HG03135 (cell line): Measurements from ENCODE around the gene MRM3.
"Not testable (repeated sequence)": the region's sequence is repeated elsewhere in the genome, so short reads cannot be mapped to it uniquely, and the experiment has no call there.

Experiments used
- ATAC-seq: cut with Tn5 transposase; IDR thresholded peaks from one replicate; pipeline ENCODE4 v1.9.1; 2021; ENCODE audit warnings: mild to moderate bottlenecking, moderate library complexity; ENCODE audit not compliant: unreplicated experiment

Gene MRM3

DNA sequence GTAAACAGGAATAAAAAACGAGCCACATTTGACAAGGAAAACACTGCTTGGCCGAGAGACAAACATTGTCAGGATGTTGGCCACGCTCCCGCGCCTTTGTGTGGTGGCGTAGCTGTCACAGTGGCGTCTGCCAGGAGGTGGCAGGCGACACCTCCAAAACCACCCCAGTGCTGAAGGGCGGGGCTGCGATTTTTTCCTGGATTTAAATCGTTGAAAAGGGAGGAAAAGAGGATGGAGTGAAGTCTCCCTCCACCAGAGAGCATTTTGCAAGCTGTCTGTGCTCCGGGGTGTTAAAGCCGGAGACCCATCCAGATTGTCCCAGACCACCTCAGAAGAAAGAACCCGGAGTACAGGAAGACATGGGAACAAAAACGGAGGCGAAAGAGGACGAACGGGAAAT lies 12.7 kb downstream of the MRM3 start:
- no peak for ATAC-seq

DNA sequence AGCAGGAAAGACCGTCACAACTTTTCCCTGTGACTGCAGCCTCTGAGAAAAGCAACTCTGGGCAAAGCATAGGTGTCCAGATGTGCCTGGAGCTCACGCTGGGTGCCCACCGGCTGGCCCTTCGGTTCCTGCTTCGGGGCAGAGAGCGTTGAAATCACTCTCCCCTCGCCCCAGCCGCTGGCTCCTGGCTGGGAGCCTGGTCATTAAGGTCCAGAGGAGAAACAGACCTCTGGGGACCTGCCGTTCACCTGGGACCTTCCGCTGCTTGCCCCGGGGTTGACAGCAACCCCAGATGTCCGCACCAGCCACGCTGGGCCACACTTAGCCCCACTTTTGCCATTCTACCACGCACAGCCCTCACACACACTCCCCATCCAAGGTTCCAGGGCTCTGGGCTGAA lies 13.1 kb downstream of the MRM3 start:
- ATAC-seq = no peak

DNA sequence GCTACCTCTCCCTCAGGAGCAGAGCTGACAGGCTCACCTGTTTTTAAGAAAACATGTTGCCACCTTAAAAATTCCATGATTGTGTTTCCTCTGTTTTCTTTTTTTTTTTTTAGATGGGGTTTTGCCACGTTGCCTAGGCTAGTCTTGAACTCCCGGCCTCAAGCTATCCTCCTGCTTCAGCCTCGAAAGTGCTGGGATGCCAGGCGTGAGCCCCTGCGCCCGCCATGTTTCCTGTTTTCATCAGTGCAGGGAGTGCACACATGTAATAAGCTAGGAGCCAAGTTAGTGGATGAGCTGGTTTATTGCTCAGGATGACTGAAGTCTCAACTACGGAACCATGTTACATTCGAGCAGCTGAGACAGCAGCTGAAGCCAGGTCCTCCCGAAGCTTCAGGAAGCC lies 13.6 kb downstream of the MRM3 start:
- no peak for ATAC-seq

DNA sequence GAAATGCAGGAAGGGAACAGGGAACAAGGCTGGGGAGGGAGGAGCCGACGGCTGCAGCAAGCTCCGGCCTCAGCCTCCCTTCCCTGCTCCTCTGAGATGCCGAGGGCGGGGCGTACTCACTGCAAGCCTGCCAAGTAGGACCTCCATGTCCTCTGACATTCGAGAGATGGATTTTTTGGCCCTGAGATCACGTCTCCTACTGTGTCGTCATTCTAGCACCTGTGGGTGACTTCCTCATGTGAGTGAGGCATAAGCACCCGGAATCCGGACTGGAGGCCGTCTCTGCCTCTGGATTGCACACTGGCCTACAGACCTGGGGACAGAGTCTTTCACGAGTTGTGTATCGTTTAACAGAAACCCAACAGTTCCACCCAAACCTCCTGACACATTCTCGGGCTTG lies 14.5 kb downstream of the MRM3 start:
- ATAC-seq = no peak

DNA sequence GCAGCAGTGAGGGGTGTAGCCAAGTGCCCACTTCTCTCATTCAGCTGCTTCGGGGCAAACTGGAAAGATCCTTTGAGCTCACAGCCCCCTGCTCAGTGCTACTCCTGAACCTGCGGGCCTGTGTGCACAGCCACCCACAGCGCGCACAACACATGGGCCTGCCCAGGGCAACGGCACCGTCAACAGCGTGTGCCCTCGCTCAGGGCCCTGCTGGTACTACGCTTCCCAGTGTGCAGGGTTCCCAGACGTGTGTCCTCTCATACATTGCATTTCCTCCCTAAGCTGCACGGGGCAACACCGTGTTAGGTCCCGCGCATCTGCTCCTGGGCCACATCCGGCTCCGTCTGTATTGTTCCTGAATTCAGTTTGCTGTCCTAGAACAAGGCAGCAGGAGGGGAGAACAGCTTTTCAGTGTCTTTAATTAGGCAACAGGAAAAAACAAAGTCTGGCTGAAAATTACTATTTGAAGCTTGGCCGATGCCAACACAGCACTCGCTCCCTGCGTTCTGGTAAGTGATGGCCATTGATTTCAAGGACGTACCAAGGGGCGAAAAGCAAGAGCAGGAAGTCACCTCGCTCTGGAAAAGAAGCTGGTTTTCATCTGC lies 15.2 kb downstream of the MRM3 start:
- ATAC-seq = no peak

DNA sequence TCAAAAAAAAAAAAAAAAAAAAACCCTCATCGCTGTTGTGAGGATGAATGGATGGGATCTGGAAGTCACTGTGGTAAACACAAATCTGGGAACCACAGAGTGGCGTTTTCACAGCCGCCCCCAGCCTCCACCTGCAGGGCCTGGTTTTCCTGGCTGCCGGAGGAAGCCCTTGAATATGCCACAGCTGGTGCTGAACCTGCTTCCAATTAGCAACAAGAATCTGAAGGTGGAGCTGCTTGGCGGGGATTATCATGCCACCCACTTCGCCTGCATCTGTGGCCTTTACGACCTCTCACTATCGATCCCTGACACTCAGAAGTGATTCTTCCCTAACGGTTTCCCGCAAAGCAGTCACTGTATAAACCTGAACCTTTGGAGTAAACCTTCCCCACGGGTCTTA lies 16.1 kb downstream of the MRM3 start:
- no peak for ATAC-seq

DNA sequence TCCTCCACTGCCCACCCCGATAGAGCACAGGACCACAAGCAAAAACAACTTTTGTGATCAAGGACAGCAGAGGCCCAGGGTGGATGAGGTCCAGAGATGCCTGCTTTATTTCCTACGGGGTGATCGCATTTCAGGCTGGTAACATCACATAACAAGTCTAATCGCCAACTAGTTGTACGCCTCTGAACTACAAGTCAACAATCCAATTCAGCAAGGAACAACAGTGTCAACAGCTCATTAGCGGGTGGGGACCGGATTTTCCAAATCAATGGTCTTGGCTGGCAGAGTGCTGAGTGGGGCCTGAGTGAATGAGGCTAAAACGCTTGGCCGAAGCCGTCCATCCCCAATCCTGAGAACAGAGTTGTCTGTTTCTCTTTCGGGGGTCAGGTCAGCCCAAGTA lies 17.1 kb downstream of the MRM3 start:
- ATAC-seq = no peak

DNA sequence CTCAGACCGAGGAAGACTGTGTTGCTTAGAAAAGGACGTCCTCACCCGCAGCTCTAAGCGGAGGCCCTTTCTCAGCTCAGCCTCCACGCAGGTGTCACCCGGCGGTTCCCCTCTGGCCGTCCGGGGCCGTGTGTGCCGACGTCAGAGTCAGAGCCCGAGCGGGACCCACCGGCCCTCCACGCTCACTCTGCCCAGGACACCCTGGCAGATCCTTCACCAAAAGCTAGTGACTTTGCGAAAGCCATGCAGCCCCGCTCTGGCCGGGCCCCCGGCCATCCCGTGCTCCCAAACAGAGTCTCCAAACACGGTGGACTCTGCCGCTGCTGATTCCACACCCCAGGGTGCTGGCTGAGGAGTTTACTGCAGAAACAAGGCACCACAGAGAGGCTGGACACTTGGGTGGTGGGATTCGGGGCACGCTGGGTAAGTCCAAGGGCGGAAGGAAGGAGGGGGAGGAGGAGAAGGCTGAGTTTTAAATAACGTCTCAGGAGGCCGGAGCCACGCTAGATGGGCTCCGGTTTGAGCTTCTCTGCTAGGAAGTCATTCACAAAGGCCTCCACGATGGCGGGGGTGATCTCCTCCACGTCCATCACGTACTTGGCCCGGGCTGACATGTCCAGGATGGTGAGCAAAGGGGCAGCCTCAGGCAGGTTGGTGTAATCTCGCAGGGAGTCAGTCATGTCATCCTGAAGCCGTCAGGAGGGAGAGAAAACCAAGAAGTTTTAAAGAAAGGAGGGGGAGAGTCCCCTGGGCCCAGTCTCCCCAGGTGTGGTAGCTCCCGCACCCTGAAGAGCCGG lies 18.5 kb downstream of the MRM3 start:
- no peak for ATAC-seq

DNA sequence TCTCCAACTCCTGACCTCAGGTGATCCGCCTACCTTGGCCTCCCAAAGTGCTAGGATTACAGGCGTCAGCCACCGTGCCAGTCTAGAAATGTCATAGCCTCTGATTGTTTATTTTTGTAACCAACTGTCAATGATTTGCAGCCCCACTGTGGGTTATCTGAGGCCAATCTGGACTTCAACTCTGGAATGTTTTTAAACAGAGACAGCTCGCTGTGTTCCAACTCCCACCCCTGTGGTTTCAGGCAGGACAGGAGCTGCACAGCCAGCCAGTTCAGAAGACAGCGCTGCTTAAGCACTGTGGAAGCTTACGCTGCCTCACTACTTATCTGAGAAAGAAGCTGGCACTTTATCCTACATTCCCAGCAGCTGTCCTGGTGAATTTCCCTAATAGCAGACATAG lies 19.5 kb downstream of the MRM3 start:
- no peak for ATAC-seq

DNA sequence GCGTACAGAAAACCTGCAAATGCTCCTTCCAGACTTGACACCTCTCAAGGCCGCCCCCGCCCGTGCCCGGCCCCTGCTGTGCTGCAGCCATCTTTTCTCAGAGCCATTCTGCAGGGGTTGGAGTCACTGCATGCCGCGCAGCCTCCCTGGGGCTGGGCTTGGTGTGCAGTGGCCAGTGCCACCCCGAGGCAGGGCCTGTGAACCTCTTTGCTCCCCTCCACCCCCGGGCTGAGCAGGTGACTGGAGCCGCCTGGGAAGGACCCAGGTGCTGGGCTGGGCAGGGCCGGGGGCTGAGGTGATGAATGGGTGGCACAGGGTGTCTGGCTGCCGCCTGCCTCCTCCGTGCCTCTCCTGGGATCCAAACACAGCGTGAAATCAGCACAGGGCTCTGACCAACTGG lies 20.3 kb downstream of the MRM3 start:
- no peak for ATAC-seq

DNA sequence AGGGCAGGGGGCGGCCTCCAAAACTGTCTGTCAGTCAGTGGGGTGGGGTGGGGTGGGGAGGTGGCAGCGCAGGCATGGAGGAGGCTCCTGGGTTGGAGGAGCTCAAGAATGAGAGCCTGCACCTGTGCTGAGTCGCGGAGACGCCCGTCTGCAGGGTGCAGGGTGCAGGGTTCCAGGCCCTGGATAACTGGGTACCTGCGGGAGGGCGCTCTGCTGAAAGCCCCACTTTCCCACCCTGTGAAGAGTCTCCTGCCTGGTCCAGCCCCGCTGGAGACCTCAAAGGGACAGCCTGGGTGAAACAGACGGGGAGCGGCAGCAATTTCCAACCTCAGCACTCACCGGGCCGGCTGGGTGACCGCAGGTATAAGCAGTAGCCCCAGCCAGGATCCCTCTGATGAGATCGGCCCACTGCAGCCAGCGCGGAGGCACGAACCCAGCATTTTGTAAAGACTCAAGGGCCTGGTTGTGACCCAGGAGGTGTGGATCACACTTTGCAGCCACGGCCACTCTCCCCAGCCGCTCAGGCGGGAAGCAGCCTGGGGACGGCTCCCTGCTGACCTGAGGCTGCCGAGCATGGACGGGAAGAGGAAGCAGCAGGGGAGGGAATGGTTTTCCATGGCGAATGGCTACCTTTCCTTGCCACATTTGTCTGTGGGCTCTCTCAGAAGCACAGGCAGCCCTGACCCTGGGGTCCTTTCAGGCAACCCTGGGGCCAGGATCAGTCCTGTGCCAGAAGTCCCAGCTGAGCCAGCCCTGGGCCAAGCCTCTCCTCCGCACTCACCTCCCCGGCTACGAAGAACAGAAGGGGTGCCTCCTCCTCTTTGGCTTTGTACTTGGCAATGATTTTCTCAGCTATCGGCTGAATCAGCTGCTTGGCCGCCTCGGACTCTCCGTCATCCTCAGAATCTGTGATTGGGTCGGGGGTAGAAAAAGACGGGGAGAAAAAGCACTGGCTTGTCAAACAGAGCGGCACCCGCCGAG lies 21.0 kb downstream of the MRM3 start:
- no peak for ATAC-seq

DNA sequence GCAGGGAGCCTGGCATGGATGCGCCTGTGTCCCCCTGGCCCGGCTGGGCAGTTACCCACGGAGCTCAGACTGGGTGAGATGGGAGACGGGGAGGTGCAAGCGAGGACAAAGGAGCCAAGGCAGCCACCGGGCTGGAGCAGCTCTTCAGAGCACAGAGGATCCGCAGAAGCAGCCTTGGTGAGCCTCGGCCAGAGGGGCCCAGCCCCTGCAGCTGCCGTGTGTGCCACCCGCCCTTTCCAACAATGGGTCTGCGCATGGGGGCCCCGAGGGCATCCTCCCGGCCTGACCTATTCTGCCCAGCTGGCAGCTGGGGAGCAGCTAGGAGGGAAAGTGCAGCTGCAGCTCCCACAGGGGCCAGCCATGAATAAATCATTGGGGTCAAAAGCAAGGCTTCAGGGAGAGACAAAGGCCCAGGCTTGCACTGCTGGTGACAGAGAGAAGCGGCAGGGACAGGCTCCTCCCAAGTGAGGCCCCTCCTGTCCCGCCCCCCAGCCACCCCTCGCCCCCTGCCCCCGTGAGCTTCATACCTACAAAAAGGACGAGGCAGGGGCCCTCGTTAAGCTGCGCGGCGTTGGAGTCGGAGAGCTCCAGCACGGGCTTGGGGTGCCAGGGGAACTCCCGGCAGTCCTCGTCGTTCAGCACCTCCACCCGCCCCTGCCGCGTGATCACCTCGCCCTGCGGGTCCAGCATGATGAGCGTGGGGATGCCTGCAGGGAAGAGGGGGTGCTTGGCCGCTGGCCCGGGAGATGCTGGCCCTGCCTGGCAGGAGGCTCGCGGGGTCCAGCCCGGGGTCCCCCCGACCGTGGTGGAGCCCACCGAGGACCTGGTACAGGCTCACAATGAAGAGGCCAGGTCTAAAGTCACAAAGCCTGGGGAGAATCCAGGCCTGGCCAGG lies 22.6 kb downstream of the MRM3 start:
- no peak for ATAC-seq

DNA sequence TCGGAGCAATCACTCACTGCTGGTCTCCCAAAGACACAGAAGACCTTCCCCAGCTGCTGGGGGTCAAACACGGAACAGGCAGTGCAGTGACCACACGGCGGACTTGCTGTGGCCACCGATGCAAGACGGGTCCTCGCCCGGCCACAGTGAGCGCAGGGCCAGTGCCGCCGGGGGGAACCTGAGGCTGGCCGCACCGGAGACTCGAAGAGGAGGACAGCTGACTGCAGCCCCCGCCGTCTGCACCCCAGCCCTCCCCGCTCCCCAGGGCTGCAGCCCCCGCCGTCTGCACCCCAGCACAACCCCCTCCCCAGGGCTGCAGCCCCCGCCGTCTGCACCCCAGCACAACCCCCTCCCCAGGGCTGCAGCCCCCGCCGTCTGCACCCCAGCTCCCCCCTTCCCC lies 23.7 kb downstream of the MRM3 start:
- not testable (repeated sequence) for ATAC-seq

DNA sequence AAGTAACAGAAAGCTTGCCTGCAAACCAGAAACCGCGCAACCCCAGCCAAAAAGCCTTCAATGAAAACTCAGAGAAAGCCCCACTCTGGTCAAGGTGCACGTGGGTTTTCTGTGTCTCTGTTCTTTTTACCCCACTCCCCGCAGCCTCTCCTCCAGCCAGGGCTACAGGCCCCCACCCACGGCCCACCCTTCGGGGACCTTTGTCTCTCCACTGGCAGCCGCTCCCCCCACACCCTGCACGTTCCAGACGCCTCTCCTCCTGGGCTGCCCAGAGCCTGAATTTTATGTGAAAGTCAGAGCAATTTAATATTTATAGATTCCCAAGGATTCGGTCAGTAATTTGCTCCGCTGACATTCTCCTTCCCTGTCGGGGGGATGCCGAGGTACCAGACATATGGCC lies 24.2 kb downstream of the MRM3 start:
- ATAC-seq = no peak

DNA sequence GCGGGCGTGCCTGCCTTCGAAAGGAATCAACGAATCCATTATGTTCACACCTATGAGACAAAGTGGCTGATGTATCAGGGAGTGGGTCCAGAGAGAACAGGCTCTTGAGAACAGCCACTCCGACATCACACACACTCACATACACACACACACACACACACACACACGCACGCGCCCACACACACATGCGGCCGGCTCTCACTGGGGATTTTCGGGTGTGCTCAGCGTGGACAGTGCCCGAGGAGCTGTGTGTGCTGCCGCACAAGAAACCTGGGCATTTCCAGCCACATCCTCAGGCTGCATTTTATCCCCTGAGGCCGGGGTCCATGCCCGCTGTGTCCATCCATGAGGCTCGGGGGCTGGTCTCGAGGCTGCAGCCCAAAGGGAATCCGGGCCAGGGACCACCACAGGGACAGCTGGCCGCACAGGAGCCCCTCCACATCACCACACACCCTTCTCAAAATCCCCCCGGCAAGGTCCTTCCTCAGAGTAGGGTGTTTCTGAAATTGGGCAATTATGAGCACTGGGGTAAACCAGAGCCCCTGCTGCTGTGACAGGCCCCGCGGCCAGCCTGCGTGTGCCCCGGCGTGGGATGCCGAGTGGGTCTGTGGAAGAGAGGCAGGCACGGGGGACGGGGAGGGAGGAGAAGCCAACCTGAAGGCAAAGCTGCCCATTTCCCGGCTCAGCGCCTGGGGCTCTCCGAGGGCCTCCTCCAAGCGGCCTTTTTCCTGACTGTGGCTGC lies 24.8 kb downstream of the MRM3 start:
- ATAC-seq = no peak

DNA sequence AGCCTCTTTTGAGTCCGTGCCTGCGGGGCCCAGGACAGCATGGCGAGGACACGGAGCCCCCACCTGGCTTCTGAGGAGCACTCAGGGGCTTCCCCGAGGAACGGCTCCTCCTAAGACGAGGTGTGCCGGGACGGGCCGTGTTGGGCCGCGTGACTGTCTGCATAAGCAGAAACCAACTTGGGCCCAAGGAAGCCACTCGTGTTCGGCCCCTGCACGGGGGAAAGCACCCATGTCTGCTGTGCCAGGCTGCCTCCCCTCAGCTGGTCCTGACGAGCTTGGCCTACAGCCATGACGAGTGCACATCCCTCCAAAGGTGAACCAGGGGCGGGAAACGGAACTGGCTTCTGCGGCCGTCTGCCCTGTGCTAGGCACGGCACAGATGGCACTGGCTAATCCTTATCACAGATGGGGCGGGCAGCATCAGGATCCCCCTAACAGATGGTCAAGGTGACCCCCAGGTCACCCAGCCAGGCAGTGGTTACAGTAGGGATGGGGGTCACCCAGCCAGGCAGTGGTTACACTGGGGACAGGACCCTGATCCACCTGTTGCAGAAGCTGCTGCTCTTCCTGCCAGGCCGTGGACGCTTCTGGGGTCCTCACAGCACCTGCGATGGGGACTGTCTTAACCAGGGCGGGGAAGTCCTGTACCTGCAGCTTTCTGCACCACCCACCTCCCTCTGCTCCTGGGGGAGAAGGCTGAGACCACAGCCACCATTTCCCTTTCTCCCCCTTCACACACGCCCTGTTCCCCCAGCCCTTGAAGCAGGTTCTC lies 25.6 kb downstream of the MRM3 start:
- no peak for ATAC-seq

DNA sequence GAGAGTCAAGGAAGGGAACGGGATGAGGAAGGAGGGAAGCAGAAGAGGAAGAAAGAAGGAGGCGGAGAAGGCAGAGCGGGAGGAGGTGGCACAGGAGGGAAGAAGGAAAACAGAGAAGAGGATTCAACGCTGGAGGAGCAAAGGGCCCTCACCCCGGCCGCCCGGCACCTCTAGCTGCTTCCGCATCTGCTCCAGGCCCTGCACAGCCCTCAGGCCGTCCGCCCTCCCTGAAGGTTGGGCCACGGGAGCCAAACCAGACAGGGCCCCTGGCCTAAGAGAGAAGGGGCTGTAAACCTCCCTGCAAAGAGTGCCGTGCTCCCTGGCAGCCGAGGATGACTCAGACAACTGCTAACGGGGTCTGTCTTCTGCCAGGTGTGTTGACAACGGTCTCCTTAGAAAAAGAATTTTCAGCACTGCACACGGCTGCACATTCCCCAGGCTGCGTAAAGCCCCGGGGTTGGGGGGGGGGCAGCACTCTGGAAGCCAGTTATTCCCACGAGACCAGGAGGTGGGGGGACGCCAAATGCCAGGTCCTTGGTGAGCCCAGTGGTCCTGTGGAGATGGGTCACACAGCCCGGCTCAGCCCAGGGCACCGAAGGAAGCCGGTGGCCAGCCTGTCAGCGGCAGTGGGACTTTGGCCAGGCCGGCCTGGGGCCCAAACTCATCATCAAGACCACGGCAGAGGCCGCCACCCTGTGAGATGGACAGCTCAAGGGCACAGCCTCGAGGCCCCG lies 29.1 kb downstream of the MRM3 start:
- ATAC-seq = no peak

DNA sequence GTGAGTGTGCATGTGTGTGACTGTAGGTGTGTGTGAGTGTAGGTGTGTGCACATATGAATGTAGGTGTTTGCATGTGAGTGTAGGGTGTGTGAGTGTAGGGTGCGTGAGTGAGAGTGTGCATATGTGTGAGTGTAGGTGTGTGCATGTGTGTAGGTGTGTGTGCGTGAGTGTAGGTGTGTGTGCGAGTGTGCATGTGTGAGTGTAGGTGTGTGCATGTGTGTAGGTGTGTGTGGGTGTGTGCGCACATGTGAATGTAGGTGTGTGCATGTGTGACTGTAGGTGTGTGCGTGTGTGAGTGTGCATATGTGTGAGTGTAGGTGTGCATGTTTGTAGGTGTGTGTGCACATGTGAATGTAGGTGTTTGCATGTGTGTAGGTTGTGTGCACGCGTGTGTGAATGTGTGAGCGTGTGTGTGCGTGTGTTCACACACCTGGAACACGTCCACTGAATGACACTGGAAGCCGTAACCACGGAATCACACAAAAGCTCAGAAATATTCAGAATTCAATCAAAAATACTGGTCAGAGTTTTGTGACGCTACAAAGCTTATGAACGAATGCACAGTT lies 30.6 kb downstream of the MRM3 start:
- no peak for ATAC-seq
